ENCODE measurements around the gene SLFN14. TPM values are rescaled to one million over a fixed set of nuclear protein-coding genes. Genes with fewer than 3 reads are reported as not detected.
"Not testable (repeated sequence)": the region's sequence is repeated elsewhere in the genome, so short reads cannot be mapped to it uniquely, and the experiment has no call there.

Gene SLFN14
- total RNA-seq, 2 donors from 2014 or later = not detected

GRCh38 chr17:35566968-35567367 lies 6.3 kb upstream of the SLFN14 start:
- DNase-seq (ENCODE audit: low spot score) = peak; percentile 48
- intact Hi-C loops (cut with DNase I) = no loop called here

GRCh38 chr17:35563181-35563580 lies 2.6 kb upstream of the SLFN14 start:
- intact Hi-C loops (cut with DNase I); DNase-seq (ENCODE audit: low spot score): not testable (repeated sequence)

- DNase-seq (ENCODE audit: low spot score) = no peak
- intact Hi-C loops (cut with DNase I) = no loop called here
Observed at GRCh38 chr17:35559495-35560210, 966 bp downstream of the SLFN14 start.

GRCh38 chr17:35557353-35557752 lies 3.3 kb downstream of the SLFN14 start:
- intact Hi-C loops (cut with DNase I) = no loop called here
- DNase-seq (ENCODE audit: low spot score) = no peak

- DNase-seq (ENCODE audit: low spot score) = no peak
- intact Hi-C loops (cut with DNase I) = no loop called here
Observed at GRCh38 chr17:35555691-35556090, 4.9 kb downstream of the SLFN14 start.

GRCh38 chr17:35554668-35555067 lies 6.0 kb downstream of the SLFN14 start:
- intact Hi-C loops (cut with DNase I) = no loop called here
- no peak for DNase-seq (ENCODE audit: low spot score)

- no peak for DNase-seq (ENCODE audit: low spot score)
- intact Hi-C loops (cut with DNase I) = no loop called here
Observed at GRCh38 chr17:35553310-35553709, 7.3 kb downstream of the SLFN14 start.

- intact Hi-C loops (cut with DNase I) = loop anchor here in 1 of 2 donors (10.0 kb wide), 1 partner anchor 384 kb away; no protein-coding TSS in a partner anchor
- DNase-seq (ENCODE audit: low spot score) = no peak
Observed at GRCh38 chr17:35548978-35549377, 11.6 kb downstream of the SLFN14 start.

GRCh38 chr17:35548208-35548810 lies 12.3 kb downstream of the SLFN14 start:
- no peak for DNase-seq (ENCODE audit: low spot score)
- intact Hi-C loops (cut with DNase I) = loop anchor here in 1 of 2 donors (10.0 kb wide), 1 partner anchor 384 kb away; no protein-coding TSS in a partner anchor

- intact Hi-C loops (cut with DNase I) = loop anchor here in 1 of 2 donors (10.0 kb wide), 1 partner anchor 382 kb away; no protein-coding TSS in a partner anchor
- DNase-seq (ENCODE audit: low spot score) = no peak
Observed at GRCh38 chr17:35546487-35546886, 14.1 kb downstream of the SLFN14 start.

GRCh38 chr17:35545150-35545549 lies 15.5 kb downstream of the SLFN14 start:
- intact Hi-C loops (cut with DNase I) = loop anchor here in 1 of 2 donors (10.0 kb wide), 1 partner anchor 380 kb away; no protein-coding TSS in a partner anchor
- DNase-seq (ENCODE audit: low spot score) = no peak

- intact Hi-C loops (cut with DNase I) = loop anchor here in 1 of 2 donors (10.0 kb wide), 1 partner anchor 379 kb away; no protein-coding TSS in a partner anchor
- DNase-seq (ENCODE audit: low spot score) = no peak
Observed at GRCh38 chr17:35543856-35544255, 16.8 kb downstream of the SLFN14 start.

- intact Hi-C loops (cut with DNase I) = loop anchor here in 1 of 2 donors (10.0 kb wide), 1 partner anchor 378 kb away; no protein-coding TSS in a partner anchor
- DNase-seq (ENCODE audit: low spot score) = no peak
Observed at GRCh38 chr17:35542990-35543389, 17.6 kb downstream of the SLFN14 start.

- intact Hi-C loops (cut with DNase I) = loop anchor here in 1 of 2 donors (10.0 kb wide), 1 partner anchor 377 kb away; no protein-coding TSS in a partner anchor
- DNase-seq (ENCODE audit: low spot score) = no peak
Observed at GRCh38 chr17:35541434-35541833, 19.2 kb downstream of the SLFN14 start.

- intact Hi-C loops (cut with DNase I) = loop anchor here in 1 of 2 donors (10.0 kb wide), 1 partner anchor 376 kb away; no protein-coding TSS in a partner anchor
- no peak for DNase-seq (ENCODE audit: low spot score)
Observed at GRCh38 chr17:35540589-35541404, 19.8 kb downstream of the SLFN14 start.

GRCh38 chr17:35539659-35540026 lies 21.0 kb downstream of the SLFN14 start:
- intact Hi-C loops (cut with DNase I) = loop anchor here (2.0 to 10.0 kb wide), 3 partner anchors 227 to 375 kb away; no protein-coding TSS in a partner anchor

GRCh38 chr17:35537601-35538141 lies 22.9 kb downstream of the SLFN14 start, which contains the start of gene SLFN12L:
TSS of gene SLFN12L (minus strand) at chr17:35537678. CDS start at chr17:35522364, 15,314 bp downstream.
- intact Hi-C loops (cut with DNase I) = loop anchor here in 1 of 2 donors (2.0 to 10.0 kb wide), 2 partner anchors 225 to 363 kb away; no protein-coding TSS in a partner anchor
- DNase-seq (ENCODE audit: low spot score) = no peak

More at GRCh38 chr17:35539659-35540026, 21.0 kb downstream of the SLFN14 start:
- no peak for DNase-seq (ENCODE audit: low spot score)

- intact Hi-C loops (cut with DNase I) = loop anchor here in 1 of 2 donors (10.0 kb wide), 1 partner anchor 362 kb away; no protein-coding TSS in a partner anchor
- no peak for DNase-seq (ENCODE audit: low spot score)
Observed at GRCh38 chr17:35536664-35537171, 23.9 kb downstream of the SLFN14 start.

All from posterior vena cava (tissue), 2 donors.